RWPE2 (cell line): ENCODE results near the gene ERF.

Source experiments
- ATAC-seq: fragments of 200-7000 bp; cut with Tn5 transposase; 3 replicates; pipeline ENCODE4 v1.9.1; 2021; ENCODE audit warnings: low read depth
- DNase-seq: peaks from one replicate; pipeline ENCODE4 v3.0.0-alpha.2; 2020; ENCODE audit warnings: low spot score
- H3K27ac ChIP-seq: fragments of 450-650 bp; 2 replicates; pipeline ENCODE4 v1.5.1; 2017; ENCODE audit warnings: mild to moderate bottlenecking; ENCODE audit not compliant: poor library complexity, severe bottlenecking
- H3K27me3 ChIP-seq: fragments of 250-450 bp; sonication (Bioruptor Pico); 2 replicates; pipeline ENCODE4 v1.5.1; 2021; ENCODE audit warnings: mild to moderate bottlenecking, moderate library complexity; ENCODE audit not compliant: insufficient read depth, poor library complexity, severe bottlenecking
- H3K36me3 ChIP-seq: fragments of 250-450 bp; sonication (Bioruptor Pico); 2 replicates; pipeline ENCODE4 v1.5.1; 2020; ENCODE audit warnings: low read depth, mild to moderate bottlenecking, moderate library complexity
- H3K4me1 ChIP-seq: fragments of 250-450 bp; sonication (Bioruptor Pico); 2 replicates; pipeline ENCODE4 v1.5.1; 2021; ENCODE audit warnings: mild to moderate bottlenecking, moderate library complexity; ENCODE audit not compliant: insufficient read depth, poor library complexity, severe bottlenecking
- H3K4me3 ChIP-seq: fragments of 250-450 bp; sonication (Bioruptor Pico); 2 replicates; pipeline ENCODE4 v1.5.1; 2021; ENCODE audit warnings: mild to moderate bottlenecking, moderate library complexity; ENCODE audit not compliant: severe bottlenecking
- H3K9me3 ChIP-seq: fragments of 250-450 bp; sonication (Bioruptor Pico); 2 replicates; pipeline ENCODE4 v1.5.1; 2021; ENCODE audit warnings: mild to moderate bottlenecking, moderate library complexity; ENCODE audit not compliant: severe bottlenecking
- TF ChIP-seq, protein P1 (sequence below): fragments of 450-650 bp; IDR thresholded peaks from one replicate; pipeline ENCODE4 v1.5.1; 2017; ENCODE audit warnings: mild to moderate bottlenecking, moderate library complexity; ENCODE audit not compliant: poor library complexity, severe bottlenecking

ERF gene

DNA sequence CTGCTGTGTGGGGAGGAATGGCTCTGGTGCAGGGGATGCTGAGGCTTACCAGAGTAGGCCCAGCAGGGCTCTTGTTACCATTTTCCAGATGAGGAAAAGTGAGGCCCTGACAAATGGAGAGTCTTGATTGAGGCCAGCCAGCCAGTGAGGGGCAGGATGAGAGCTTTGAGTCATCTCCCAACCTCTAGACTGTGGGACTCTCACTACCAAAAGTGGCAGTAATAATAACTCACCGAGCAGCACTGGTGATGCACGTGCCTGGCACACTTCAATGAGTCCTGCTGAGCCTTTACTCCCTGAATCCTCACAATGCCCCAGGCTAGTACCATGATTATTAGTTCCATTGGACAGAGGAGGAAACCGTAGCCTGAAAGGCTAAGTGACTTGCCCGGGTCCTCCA, 21.9 kb upstream of the ERF start:
- no peak for ATAC-seq
- no peak for DNase-seq
- H3K4me3 ChIP-seq = no peak overlapping the region
- H3K9me3 ChIP-seq = no peaks in the 10 kb centered on the region
- peaks cover 33% of the 10 kb centered on the region for H3K36me3 ChIP-seq
- H3K4me1 ChIP-seq = peaks cover 35% of the 10 kb centered on the region
- peak overlapping the region; percentile 97 for H3K27ac ChIP-seq
- TF ChIP-seq, protein P1, sequence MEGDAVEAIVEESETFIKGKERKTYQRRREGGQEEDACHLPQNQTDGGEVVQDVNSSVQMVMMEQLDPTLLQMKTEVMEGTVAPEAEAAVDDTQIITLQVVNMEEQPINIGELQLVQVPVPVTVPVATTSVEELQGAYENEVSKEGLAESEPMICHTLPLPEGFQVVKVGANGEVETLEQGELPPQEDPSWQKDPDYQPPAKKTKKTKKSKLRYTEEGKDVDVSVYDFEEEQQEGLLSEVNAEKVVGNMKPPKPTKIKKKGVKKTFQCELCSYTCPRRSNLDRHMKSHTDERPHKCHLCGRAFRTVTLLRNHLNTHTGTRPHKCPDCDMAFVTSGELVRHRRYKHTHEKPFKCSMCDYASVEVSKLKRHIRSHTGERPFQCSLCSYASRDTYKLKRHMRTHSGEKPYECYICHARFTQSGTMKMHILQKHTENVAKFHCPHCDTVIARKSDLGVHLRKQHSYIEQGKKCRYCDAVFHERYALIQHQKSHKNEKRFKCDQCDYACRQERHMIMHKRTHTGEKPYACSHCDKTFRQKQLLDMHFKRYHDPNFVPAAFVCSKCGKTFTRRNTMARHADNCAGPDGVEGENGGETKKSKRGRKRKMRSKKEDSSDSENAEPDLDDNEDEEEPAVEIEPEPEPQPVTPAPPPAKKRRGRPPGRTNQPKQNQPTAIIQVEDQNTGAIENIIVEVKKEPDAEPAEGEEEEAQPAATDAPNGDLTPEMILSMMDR = no peak
- H3K27me3 ChIP-seq = no peaks in the 10 kb centered on the region

DNA sequence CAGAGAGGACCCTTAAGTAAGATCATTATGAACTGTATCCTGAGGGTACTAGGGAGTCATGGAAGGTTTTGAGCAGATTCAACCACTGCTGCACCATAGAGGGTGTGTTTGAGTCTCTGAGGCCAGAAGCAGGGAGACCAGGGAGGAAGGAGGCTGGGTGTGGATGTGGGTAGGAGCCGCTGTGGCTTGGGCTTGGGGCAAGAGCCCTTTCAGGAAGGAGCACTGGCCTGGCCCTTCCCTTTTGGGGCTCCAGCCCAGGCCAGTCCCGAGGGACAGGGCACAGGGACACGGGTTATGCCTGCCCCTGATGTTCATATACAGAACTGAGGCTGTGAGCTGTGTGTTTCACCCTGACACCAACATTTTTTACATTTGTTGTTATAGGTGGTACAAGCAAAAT, 21.4 kb upstream of the ERF start:
- TF ChIP-seq, protein P1 = no peak
- Histone ChIP-seq H3K36me3 (peaks cover 33% of the 10 kb centered on the region), H3K4me1 (peaks cover 33% of the 10 kb centered on the region), H3K4me3 (no peak overlapping the region), H3K27ac (peak overlapping the region; percentile 97), H3K9me3 (no peaks in the 10 kb centered on the region), H3K27me3 (no peaks in the 10 kb centered on the region)
- DNase-seq (no peak), ATAC-seq (no peak)

DNA sequence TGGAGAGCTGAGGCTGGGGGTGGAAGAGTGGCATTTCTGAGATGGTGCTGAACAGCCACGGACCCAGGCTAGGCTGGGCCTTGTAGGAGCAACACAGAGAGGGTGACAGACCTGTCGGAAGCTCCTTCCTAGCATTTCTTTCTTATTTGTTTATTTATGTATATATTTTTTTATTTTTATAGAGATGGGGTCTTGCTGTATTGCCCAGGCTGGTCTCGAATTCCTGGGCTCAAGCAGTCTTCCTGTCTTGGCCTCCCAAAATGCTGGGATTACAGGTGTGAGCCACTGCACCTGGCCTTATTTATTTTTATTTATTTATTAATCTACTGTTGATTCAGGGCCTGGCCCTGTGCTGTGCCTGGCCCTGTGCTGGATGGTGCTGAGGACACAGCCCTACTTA, 20.6 kb upstream of the ERF start:
- H3K27ac ChIP-seq = peak overlapping the region; percentile 97
- H3K27me3 ChIP-seq = no peaks in the 10 kb centered on the region
- no peak for ATAC-seq
- H3K36me3 ChIP-seq = peaks cover 33% of the 10 kb centered on the region
- DNase-seq = no peak
- TF ChIP-seq, protein P1 = no peak
- no peaks in the 10 kb centered on the region for H3K9me3 ChIP-seq
- H3K4me3 ChIP-seq = no peak overlapping the region
- H3K4me1 ChIP-seq = peaks cover 36% of the 10 kb centered on the region

DNA sequence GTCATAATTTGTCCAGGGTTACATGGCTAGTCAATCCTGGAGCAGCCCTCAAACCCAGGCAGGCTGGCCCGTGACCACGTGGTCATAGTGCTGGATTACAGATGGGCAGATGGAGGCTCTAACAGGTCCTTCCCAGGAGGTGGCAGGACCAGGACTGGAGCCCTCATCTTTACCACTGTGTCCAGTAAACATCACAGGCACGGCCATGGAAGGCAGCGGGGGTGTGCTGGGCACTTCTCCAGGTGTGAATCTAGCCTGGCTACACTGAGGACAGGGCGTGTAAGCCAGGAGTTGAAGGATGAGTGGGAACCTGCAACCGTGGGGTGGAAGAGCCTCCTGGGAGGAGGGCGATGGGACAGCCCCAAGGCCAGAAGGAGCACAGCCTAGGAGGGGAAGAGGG, 20.2 kb upstream of the ERF start:
- no peaks in the 10 kb centered on the region for H3K27me3 ChIP-seq
- peak overlapping the region; percentile 97 for H3K27ac ChIP-seq
- no peak overlapping the region for H3K4me3 ChIP-seq
- ATAC-seq (no peak), DNase-seq (no peak)
- no peaks in the 10 kb centered on the region for H3K9me3 ChIP-seq
- H3K36me3 ChIP-seq = peaks cover 33% of the 10 kb centered on the region
- peaks cover 36% of the 10 kb centered on the region for H3K4me1 ChIP-seq
- TF ChIP-seq, protein P1 = no peak

DNA sequence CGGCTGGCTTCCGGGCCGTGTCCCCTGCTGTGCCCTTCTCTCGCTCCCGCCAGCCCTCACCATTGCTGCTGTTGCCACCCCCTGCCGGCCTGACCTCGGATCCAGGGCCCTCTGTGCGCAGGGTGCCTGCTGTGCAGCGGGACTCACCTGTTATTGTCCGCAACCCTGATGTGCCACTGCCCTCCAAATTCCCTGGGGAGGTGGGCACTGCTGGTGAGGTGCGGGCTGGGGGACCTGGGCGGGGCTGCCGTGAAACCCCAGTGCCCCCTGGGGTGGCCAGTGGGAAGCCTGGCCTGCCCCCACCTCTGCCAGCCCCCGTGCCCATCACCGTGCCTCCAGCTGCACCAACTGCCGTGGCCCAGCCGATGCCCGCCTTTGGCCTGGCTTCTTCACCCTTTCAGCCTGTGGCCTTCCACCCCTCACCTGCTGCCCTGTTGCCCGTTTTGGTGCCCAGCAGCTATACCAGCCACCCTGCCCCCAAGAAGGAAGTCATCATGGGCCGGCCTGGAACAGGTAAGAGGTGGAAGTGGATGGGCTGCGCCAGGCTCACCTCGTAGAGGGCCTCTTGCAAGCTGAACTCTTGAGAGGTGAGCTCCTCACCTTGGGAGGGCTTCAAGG, 19.2 kb upstream of the ERF start:
- TF ChIP-seq, protein P1 = no peak
- Histone ChIP-seq H3K9me3 (no peaks in the 10 kb centered on the region), H3K27me3 (no peaks in the 10 kb centered on the region), H3K36me3 (peaks cover 33% of the 10 kb centered on the region), H3K4me3 (no peak overlapping the region), H3K4me1 (peaks cover 32% of the 10 kb centered on the region), H3K27ac (no peak overlapping the region)
- DNase-seq (peak; percentile 62), ATAC-seq (no peak)
